Prostate gland (tissue), 2 donors: ENCODE results near the gene GABRB3. TPM values are rescaled to one million over a fixed set of nuclear protein-coding genes. Genes with fewer than 3 reads are reported as not detected.
"Not testable (repeated sequence)": the region's sequence is repeated elsewhere in the genome, so short reads cannot be mapped to it uniquely, and the experiment has no call there.

Experiments used
- DNase-seq: peaks from one replicate; pipeline ENCODE4 v3.0.0-alpha.2; 2019; ENCODE audit warnings: low spot score
- H3K27ac ChIP-seq, 2 donors: fragments of 200-600 bp; sonication (generic); 2 replicates each; pipeline ENCODE4 v1.5.1; 2017 to 2019
- H3K27me3 ChIP-seq: fragments of 200-600 bp; sonication (generic); replicated peaks from 2 replicates; pipeline ENCODE4 v1.5.1; 2019; ENCODE audit not compliant: insufficient read depth
- H3K36me3 ChIP-seq, 2 donors: fragments of 200-600 bp; sonication (generic); 1 replicate in 1 of 2; 2 replicates in 1 of 2; pipeline versions ENCODE4 v1.5.1 to v1.8.1; 2017 to 2019
- H3K4me1 ChIP-seq: fragments of 200-600 bp; sonication (generic); replicated peaks from 2 replicates; pipeline ENCODE4 v1.5.1; 2019
- H3K4me3 ChIP-seq, 2 donors: fragments of 200-600 bp; sonication (generic); 2 replicates each; pipeline ENCODE4 v1.5.1; 2017 to 2019
- H3K9me3 ChIP-seq: fragments of 200-600 bp; sonication (generic); 2 replicates; pipeline ENCODE4 v1.5.1; 2017
- POLR2A ChIP-seq: fragments of 450-650 bp; IDR thresholded peaks from one replicate; pipeline ENCODE4 v1.6.1; 2016; ENCODE audit warnings: antibody characterized with exemption, mild to moderate bottlenecking
- POLR2AphosphoS5 ChIP-seq: sonication (generic); formaldehyde crosslinking; IDR thresholded peaks from one replicate; pipeline ENCODE4 v1.6.1; 2017; ENCODE audit warnings: antibody characterized with exemption
- WGBS: methylation state at CpG from one replicate; pipeline ENCODE4 v1.1.5; 2018; 5-methylcytosine and 5-hydroxymethylcytosine counted together
- intact Hi-C: fragments of 100-400 bp; cut with DNase I; formaldehyde crosslinking; loops from one replicate; pipeline ENCODE4 v1.14.2; 2022
- total RNA-seq, 2 donors: library from RNA; depleted of rRNA; stranded (reverse); fragments of >200 nt; gene quantifications; one replicate each; pipeline ENCODE4 v1.1.0, GENCODE V29; 2016
- TF ChIP-seq, protein P1 (sequence below), 4 experiments: fragments of 200-600 bp in 2 of 4; fragments of 450-650 bp in 2 of 4; sonication (generic) in 2 of 4; IDR thresholded peaks; 1 replicate in 3 of 4; 2 replicates in 1 of 4; pipeline ENCODE4 v1.5.1; 2016 to 2019; ENCODE audit warnings: antibody characterized with exemption in 4 of 4, mild to moderate bottlenecking in 2 of 4, moderate library complexity in 2 of 4

The GABRB3 gene
- total RNA-seq, 2 donors from 2014 or later, result 10.3 to 12.4 TPM

DNA sequence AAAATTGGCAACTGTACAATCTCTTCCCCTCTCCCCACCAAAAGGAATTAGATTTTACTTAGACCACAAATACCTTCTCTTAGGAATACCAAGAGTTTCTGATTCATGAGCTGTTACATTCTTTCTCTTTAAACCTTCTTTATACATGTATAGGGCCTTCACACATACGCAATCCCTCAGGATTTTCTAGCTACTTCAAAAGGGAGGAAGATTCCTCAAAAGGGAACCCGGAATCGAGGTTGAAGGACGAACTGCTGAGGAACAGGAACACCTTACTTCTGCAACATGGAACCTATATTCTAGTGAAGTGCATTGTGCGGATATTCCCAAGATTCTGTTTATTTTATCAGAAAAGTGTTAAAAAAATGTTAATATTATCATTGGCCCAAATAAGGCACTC, 52.3 kb downstream of the GABRB3 start:
- intact Hi-C loops, result no loop called here
- Histone ChIP-seq H3K4me3 (no peak overlapping the region), H3K4me1 (no peaks in the 10 kb centered on the region), H3K36me3 (no peaks in the 10 kb centered on the region), H3K27me3 (no peaks in the 10 kb centered on the region), H3K27ac (no peak overlapping the region), H3K9me3 (no peaks in the 10 kb centered on the region)
- no peak for DNase-seq
- TF ChIP-seq POLR2A, result no peak
- no peak for TF ChIP-seq POLR2AphosphoS5
- TF ChIP-seq, protein P1, sequence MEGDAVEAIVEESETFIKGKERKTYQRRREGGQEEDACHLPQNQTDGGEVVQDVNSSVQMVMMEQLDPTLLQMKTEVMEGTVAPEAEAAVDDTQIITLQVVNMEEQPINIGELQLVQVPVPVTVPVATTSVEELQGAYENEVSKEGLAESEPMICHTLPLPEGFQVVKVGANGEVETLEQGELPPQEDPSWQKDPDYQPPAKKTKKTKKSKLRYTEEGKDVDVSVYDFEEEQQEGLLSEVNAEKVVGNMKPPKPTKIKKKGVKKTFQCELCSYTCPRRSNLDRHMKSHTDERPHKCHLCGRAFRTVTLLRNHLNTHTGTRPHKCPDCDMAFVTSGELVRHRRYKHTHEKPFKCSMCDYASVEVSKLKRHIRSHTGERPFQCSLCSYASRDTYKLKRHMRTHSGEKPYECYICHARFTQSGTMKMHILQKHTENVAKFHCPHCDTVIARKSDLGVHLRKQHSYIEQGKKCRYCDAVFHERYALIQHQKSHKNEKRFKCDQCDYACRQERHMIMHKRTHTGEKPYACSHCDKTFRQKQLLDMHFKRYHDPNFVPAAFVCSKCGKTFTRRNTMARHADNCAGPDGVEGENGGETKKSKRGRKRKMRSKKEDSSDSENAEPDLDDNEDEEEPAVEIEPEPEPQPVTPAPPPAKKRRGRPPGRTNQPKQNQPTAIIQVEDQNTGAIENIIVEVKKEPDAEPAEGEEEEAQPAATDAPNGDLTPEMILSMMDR (IDR thresholded peaks at IDR 0.05), result no peak
- WGBS, result 33% methylated on average over 5 of the region's 5 CpGs

- intact Hi-C loops, H3K36me3 ChIP-seq, H3K4me1 ChIP-seq, H3K4me3 ChIP-seq, H3K9me3 ChIP-seq, DNase-seq, H3K27me3 ChIP-seq, H3K27ac ChIP-seq: not testable (repeated sequence)
- WGBS, result 16% methylated on average over 5 of the region's 5 CpGs
Measured at GRCh38 chr15:26719866-26720265, 53.0 kb downstream of the GABRB3 start.

GRCh38 chr15:26716069-26716468, 56.8 kb downstream of the GABRB3 start:
- Histone ChIP-seq H3K36me3 (no peaks in the 10 kb centered on the region), H3K4me3 (no peak overlapping the region), H3K9me3 (no peaks in the 10 kb centered on the region), H3K27ac (no peak overlapping the region), H3K27me3 (no peaks in the 10 kb centered on the region), H3K4me1 (no peaks in the 10 kb centered on the region)
- WGBS, result 69% methylated on average over 3 of the region's 3 CpGs
- DNase-seq, result no peak
- intact Hi-C loops, result no loop called here
- TF ChIP-seq, protein P1 (IDR thresholded peaks at IDR 0.05), result no peak
- no peak for TF ChIP-seq POLR2AphosphoS5

DNA sequence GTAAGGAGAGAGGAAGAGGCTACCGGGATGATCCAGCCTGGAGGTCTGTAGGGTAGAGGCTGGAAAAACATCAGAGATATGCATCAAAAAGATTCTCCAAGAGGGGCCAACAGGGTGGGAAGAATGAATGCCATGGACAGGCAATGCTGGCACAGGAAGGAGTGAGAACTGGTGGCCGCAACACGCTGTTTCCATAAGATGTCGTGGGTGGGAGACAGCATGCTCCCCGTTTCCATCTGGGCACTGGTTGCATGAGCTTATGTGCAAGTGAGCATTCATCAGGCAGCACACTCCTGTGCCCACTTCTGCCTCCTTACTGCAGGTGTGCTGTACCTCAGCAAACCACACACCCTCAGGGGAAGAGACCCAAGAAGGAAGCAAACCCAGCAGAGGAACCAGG, 59.4 kb downstream of the GABRB3 start:
- Histone ChIP-seq H3K27ac (no peak overlapping the region), H3K4me1 (no peaks in the 10 kb centered on the region), H3K36me3 (no peaks in the 10 kb centered on the region), H3K4me3 (no peak overlapping the region), H3K27me3 (no peaks in the 10 kb centered on the region), H3K9me3 (no peaks in the 10 kb centered on the region)
- no peak for DNase-seq
- TF ChIP-seq, protein P1 (IDR thresholded peaks at IDR 0.05), result no peak
- TF ChIP-seq POLR2A (no peak), POLR2AphosphoS5 (no peak)
- 95% methylated on average over 5 of the region's 5 CpGs for WGBS
- intact Hi-C loops, result no loop called here

DNA sequence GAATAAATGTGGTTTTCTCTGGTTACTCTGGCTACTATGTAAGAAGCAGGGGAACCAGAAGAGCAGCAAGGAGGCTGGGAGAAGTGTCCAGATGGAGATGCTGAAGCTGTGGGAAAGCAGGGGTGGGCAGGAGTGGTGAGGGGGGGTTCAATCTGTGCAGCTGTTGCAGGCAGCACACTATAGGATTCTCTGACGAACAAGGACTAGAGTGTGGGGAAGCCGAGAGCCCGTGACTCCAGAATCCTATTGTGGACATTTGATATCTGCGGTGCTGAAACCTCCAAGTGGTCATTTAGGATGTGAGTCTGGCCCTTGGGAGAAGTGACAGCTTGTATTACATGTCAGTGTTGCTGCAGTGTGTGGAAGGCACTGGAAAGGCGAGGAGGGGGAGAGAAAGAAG, 60.5 kb downstream of the GABRB3 start:
- no peak overlapping the region for H3K27ac ChIP-seq
- no peak for TF ChIP-seq POLR2AphosphoS5
- no peak for TF ChIP-seq POLR2A
- TF ChIP-seq, protein P1 (IDR thresholded peaks at IDR 0.05), result no peak
- H3K9me3 ChIP-seq, result no peaks in the 10 kb centered on the region
- no peak for DNase-seq
- H3K36me3 ChIP-seq, result no peaks in the 10 kb centered on the region
- no peak overlapping the region for H3K4me3 ChIP-seq
- H3K27me3 ChIP-seq, result no peaks in the 10 kb centered on the region
- no peaks in the 10 kb centered on the region for H3K4me1 ChIP-seq
- intact Hi-C loops, result no loop called here
- WGBS, result 84% methylated on average over 5 of the region's 5 CpGs
